HG03442 (cell line): ENCODE data around the gene MRTFA.
A peak's percentile ranks its signal among the peaks of the same experiment; 100 is the strongest.
"Not testable (repeated sequence)": the region's sequence is repeated elsewhere in the genome, so short reads cannot be mapped to it uniquely, and the experiment has no call there.

Experiments
- ATAC-seq: cut with Tn5 transposase; IDR thresholded peaks from one replicate; pipeline ENCODE4 v1.9.1; 2021; ENCODE audit warnings: mild to moderate bottlenecking, moderate library complexity; ENCODE audit not compliant: unreplicated experiment

MRTFA gene

DNA sequence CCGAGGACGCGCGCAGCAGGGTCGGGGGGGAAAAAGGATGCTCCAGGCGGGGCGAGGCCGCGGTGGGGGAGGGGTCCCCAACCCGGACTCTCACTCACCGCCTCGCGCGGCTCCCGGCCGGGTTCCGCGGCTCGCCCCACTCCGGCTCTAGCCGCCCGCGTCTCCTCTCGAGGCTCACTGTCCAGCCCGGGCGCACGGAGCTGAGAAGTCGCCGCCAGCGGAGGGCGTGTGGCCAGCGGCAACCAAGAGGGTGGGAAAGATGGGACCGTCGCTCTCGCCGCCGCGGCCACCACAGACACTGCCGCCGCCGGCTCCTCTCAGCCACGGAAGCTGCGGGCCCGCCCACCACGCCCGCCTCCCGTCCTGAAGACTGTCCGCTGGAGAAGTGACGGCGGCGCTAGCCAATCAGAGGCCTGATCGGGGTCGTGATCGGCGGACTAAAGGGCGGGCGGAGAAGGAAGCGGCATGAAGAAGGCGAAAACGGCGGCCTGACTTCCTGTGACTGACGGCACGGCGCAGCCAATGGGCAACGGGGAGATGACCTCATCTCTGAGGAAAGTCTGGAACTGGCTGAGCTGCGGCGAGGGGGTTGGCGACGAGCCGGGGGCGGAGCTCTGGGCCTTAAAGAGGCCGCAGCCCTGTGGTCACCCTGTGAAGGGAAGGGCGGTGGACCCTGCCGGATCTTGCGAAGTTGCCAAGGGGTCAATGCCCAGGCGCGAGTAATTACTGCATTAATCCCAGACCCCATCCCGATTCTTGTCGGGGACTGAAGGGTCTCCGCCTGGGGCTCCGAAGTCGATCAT is at the start of gene MRTFA:
TSS of gene MRTFA (minus strand) at position 340 of the 803 bp plus-strand sequence.
- ATAC-seq: peak; percentile 85

DNA sequence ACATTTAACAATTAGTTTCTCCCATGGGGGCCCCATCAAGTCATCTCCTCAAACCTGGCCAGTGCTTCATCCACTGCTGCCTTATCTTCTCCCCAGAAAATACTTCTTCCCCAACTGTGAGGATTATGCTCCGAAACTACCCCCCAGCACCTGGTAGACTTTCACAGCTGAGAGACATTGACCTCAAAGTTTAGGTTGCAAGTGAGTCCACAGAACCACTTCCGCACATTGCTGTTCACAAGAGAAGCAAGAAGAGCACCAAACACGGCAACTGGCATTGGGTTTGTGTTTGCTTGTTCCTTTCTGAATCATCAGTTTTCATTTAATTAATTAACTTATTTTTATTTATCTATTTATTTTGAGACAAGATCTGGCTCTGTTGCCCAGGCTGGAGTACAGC is 48.9 kb upstream of the MRTFA start:
- ATAC-seq: no peak

DNA sequence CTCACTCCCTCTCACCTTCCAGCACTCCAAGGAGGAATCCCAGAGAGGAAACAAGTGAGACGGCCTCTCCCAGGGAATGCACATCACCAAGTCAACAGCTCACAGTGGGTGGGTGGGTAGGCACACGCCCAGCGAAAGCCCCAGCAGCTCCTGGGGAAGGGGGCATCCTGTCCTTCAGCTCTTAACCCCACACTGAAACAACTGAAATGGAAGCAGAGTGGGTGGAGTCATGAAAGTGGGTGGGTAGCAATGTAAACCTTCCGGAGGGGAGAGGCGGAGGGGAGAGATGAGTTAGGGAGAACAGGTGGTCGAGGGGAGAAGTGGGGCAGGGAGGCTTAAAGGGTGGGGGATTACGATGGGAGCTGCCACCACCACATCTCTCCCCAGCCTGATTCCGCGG is 48.2 kb upstream of the MRTFA start:
- no peak for ATAC-seq

- no peak for ATAC-seq
Observed at GRCh38 chr22:40681451-40681850, 44.9 kb upstream of the MRTFA start.

DNA sequence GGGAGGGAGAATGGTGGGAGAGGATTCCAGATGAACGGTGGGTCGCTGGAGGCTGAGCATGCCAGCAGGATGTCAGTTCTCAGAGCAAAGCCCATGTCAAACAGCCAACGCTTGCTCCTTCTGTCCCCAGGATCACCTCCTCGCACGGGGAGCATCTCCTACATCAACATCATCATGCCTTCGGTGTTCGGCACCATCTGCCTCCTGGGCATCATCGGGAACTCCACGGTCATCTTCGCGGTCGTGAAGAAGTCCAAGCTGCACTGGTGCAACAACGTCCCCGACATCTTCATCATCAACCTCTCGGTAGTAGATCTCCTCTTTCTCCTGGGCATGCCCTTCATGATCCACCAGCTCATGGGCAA is 44.3 kb upstream of the MRTFA start:
- ATAC-seq: no peak

- no peak for ATAC-seq
Observed at GRCh38 chr22:40679964-40680818, 43.7 kb upstream of the MRTFA start.

DNA sequence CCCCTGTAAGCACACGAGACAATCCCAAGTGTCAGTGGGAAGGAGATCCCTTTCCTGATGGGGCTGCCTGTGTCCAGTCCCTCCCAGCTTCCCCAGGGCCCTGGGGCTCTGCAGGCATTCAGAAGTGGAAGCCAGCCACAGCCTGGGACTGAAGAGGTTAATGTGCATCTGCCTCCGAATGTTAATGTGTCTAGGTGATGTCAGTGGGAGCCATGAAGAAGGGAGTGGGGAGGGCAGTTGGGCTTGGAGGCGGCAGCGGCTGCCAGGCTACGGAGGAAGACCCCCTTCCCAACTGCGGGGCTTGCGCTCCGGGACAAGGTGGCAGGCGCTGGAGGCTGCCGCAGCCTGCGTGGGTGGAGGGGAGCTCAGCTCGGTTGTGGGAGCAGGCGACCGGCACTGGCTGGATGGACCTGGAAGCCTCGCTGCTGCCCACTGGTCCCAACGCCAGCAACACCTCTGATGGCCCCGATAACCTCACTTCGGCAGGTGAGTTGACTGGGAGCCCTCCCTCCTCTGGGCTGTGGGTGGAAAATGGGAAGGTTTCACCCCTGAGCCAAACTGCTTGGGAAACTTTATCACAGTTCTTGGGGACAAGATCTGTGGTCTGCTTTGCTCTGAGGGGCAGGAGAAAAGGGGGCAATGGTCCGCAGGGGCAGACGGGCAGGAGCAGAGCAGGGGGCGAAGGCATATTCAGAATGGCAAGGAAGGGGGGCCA is 42.9 kb upstream of the MRTFA start, which contains the start of gene MCHR1:
TSS of gene MCHR1 (plus strand) at position 236 of the 715 bp plus-strand sequence. CDS start at position 405, 169 bp downstream.
- ATAC-seq: no peak

- no peak for ATAC-seq
Observed at GRCh38 chr22:40678493-40679248, 42.2 kb upstream of the MRTFA start.

- ATAC-seq: no peak
Observed at GRCh38 chr22:40676644-40677043, 40.1 kb upstream of the MRTFA start.

GRCh38 chr22:40676166-40676565 is 39.6 kb upstream of the MRTFA start:
- not testable (repeated sequence) for ATAC-seq

GRCh38 chr22:40674274-40674673 is 37.8 kb upstream of the MRTFA start:
- no peak for ATAC-seq

DNA sequence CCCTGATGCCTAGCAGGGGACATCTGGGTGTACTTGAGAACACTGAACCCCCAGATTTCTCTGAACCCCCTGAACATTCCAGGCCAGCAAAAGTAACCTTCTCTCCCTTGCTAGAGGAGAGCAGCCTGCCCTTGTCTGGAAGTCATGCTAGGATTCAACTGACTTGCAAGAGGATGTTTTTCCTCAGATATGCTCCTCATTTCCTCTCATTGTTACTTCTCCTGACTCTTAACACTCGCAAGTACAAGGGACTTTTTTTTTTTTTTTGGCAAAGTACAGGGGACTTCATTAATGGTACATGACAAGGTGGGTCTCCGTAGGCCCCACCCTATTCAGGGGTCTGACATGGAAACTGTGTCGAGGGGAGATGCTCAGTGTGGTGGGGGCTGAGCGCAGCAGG is 36.5 kb upstream of the MRTFA start:
- no peak for ATAC-seq

DNA sequence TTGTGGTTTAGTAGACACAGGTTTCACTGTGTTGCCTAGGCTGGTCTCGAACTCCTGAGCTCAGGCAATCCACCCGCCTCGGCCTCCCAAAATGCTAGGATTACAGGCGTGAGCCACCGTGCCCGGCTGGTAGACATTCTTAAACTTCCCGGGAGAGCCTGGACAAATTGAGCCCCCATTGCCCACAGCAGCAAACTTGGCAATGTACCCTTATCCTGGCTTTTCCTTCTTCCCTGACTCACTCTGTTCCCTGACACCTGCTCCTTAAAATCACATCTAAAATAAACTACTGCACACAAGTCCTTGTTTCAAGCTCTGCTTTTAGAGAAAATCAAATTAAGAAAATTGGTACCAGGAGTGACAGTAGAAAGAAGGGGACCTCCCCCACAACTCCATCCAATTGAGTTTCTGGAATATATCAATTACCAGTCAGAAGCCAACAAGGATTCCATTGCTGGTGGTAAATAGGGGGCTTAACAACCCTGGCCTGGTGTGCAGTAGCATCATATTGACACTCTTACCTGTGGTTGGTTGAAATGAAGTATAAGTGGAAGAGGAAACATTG is 35.4 kb upstream of the MRTFA start:
- no peak for ATAC-seq

- no peak for ATAC-seq
Observed at GRCh38 chr22:40671369-40671768, 34.9 kb upstream of the MRTFA start.

DNA sequence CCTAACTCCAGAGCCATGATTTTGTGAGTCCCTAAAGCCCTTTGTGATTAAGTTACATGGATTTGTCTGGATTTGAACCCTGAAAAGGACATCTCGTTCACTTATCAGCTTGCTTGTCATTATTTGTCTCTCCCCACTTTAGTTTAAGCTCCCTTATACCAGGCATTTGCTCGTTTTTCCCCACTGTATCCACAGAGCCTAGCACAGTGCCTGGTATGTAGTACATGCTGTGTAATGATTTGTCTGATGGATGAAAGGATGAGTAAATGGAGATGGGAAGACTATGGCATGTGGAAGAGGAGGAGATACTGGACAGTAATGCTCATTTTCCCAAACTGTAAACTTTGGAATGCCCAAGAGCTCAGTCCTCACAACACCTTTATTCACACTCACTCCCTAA is 33.5 kb upstream of the MRTFA start:
- ATAC-seq: no peak

DNA sequence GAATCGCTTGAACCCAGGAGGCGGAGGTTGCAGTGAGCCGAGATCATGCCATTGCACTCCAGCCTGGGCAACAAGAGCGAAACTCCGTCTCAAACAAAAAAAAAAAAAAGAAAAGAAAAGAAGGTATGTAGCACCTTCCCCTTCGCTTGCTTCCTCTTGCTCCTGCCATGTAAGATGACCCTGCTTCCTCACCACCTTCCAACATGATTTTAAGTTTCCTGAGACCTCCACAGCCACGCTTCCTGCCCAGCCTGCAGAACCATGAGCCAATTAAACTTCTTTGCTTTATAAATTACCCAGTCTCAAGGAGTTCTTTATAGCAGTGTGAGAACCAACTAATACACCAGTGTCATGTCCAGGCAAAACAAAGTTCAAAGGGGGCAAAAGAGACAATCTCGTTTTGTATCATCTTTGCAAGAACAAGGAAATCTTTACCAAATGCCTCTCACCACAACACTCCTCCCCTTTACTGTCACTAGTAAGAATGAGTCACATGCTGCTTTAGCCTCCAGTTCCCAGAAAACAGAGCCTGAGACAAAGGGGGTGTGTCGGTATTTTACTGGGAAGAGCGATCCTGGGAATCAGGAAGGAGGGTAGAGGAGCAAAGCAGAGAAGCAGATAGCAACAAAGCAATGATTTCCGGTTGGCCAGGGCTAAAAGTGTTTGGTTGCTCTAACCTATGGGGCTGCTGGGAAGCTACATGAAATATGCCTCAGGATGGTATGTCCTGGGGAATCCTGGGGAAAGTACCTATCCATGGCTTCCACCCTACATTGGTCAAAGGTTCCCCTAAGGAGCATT is 32.3 kb upstream of the MRTFA start:
- ATAC-seq: no peak

GRCh38 chr22:40666151-40666848 is 29.8 kb upstream of the MRTFA start:
- ATAC-seq: no peak

DNA sequence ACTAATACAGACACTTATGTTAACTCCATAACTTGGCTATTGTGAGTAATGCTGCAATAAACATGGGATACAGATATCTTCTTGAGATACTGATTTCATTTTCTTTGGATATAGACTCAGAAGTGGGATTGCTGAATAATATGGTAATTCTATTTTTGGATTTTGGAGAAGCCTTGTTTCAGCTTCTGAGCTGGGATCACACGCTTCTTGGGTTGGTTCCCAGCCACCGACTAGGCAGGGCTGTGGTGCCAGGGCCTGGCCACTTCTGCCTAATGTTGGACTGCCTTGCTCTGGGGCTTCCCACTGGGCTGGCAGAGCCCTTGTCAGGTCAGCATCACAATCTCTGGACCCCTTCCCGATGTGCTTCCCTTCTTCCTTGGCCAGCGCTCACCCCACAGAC is 28.8 kb upstream of the MRTFA start:
- no peak for ATAC-seq

DNA sequence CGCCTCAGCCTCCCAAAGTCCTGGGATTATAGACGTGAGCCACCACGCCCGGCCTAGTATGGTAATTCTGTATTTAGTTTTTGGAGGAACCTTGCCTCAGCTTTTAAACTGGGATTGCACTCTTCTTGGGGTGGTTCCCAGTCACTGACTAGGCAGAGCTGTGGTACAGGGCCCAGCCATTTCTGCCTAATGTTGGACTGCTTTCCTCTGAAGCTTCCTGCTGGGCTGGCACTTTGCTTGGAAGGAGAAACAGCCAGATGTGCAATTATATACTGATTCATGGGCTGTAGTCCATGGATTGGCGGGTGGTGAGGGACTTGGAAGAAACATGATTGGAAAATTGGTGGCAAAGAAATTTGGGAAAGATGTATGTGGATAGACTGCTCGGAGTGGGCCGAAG is 25.2 kb upstream of the MRTFA start:
- ATAC-seq: no peak
